Measurements from ENCODE around the gene TIGD6. TPM values are rescaled to one million over a fixed set of nuclear protein-coding genes. Genes with fewer than 3 reads are reported as not detected.

The TIGD6 gene
- total RNA-seq, 1 experiment from 2014 or later, result 9.3 TPM

DNA sequence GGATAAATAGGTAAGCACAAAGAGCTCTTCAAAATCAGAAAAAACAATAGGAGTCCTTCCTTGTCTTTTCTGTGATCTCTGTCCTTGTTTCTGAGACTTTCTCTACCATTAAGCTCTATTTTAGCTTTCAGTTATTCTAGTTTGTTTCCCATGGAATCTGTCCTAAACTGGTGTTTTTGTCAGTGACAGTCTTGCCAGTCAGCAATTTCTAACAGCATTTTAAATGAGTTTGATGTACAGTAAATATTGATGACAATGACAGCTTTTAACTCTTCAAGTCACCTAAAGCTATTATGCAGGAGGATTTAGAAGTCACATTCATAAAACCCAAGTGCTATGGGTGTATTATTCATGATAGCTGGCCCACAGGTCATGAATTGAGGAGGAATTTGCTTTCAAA lies 17.9 kb downstream of the TIGD6 start:
- no peak for DNase-seq (ENCODE audit: extremely low read depth, low read depth)

DNA sequence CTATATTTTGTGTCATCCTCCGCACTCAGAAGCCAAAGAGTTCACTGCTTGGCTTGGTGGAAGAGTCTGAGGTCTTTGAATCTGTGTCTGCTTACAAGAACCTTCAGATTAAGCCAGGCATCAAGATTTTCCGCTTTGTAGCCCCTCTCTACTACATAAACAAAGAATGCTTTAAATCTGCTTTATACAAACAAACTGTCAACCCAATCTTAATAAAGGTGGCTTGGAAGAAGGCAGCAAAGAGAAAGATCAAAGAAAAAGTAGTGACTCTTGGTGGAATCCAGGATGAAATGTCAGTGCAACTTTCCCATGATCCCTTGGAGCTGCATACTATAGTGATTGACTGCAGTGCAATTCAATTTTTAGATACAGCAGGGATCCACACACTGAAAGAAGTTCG lies 19.2 kb downstream of the TIGD6 start:
- no peak for DNase-seq (ENCODE audit: extremely low read depth, low read depth)

DNA sequence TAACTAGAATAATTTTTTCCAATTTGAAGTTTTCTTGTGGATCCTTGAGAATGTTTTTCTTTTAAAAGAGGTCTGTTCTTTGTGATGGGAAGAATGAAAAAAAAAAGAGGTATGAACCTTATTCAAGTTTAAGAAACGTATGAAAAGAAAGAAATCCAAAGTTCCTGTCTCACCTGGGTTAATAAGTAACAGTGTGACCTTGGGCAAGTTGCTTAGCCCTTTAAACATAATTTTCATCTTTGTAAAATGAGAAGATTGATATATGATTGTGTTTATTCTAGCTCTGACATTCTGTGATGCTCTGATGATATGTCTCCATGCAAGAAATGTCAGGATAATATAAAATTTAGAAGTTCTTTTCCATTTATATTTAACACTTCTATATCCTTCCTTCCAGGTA lies 20.6 kb downstream of the TIGD6 start:
- DNase-seq (ENCODE audit: extremely low read depth, low read depth), result no peak

DNA sequence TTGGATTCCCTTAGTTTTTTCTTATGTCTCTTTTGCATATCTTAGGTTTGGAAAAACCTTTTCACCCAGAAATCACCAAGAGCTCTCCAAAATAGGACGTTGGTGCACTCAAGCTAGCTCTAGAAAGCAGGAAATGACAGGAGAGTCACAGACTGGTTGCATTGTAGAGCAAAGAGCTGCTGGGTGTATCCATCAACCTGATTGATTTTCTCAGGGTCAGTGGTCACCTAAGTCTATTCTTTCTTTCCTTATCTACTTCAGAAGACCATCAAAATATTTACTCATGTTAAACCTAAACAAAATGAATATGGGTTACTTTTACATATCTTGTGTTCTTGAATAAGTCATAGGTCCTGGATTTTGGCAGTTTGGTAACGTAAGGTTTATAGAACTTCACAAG lies 25.0 kb downstream of the TIGD6 start:
- no peak for DNase-seq (ENCODE audit: extremely low read depth, low read depth)

DNA sequence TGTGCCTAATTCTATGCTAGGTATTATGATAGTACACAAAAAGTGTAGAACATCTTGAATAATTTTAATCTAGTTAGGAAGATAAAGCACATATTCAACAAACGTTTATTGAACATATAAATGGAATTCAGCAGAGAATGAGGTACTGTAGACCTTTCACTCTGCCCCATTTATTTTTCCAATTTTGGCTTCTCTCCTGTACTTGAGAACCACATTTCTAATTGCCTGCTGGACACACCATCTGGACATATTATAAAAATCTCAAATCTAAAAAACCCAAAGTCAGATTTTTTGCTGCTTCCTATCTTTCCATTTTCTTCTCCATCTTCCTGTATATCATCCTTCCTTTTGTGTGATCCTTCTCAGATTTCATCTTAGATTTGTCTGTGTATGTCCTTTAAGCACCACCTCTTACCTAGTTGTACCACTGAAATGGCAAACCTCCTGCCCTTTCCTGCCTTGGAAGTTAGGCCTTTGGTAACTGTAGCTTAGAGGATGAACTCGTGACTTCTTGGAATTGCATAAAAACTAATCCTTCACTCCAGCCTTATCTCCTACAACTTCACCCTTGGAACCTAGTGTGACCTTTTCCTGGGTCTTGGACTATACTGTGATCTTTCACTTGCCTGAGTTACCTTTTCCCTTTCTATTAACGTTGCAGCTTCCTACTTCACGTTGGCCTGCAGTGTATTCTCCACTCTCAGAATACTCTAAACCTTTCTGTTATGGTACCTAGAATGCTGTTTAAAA lies 31.1 kb downstream of the TIGD6 start:
- no peak for DNase-seq (ENCODE audit: extremely low read depth, low read depth)

DNA sequence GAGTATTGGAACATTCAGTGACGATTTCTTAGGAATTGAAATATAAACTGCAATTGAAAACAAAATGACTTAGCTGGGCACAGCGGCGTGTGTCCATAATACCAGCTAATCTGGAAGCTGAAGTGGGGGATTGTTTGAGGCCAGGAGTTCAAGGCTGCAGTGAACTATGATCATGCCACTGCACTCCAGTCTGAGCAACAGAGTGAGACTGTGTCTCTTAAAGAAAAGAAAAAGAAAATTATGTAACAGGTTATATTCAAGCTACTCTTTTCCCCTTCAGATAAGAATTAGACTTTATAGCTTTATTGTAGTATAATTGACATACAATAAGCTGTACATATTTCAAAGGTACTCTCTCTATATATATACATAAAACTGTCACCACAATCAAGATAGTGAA lies 33.5 kb downstream of the TIGD6 start:
- DNase-seq (ENCODE audit: extremely low read depth, low read depth), result no peak

DNA sequence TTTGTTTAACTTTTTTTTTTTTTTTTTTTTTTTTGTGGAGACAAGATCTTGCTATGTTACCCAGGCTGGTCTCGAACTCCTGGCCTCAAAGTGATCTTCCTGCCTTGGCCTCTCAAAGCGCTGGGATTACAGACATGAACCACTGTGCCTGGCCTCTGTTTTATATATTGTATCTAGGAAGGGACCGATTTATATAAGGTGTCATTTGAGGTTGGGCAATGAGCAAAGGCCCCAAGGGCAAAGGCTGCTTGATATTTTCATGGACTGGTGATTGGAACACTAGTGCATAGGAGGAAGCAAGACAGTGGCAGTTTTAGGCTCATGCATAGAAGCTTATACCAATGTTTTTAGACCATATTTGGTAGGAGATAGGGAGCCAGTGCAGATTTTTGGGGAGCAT lies 36.7 kb downstream of the TIGD6 start:
- DNase-seq (ENCODE audit: extremely low read depth, low read depth), result no peak

DNA sequence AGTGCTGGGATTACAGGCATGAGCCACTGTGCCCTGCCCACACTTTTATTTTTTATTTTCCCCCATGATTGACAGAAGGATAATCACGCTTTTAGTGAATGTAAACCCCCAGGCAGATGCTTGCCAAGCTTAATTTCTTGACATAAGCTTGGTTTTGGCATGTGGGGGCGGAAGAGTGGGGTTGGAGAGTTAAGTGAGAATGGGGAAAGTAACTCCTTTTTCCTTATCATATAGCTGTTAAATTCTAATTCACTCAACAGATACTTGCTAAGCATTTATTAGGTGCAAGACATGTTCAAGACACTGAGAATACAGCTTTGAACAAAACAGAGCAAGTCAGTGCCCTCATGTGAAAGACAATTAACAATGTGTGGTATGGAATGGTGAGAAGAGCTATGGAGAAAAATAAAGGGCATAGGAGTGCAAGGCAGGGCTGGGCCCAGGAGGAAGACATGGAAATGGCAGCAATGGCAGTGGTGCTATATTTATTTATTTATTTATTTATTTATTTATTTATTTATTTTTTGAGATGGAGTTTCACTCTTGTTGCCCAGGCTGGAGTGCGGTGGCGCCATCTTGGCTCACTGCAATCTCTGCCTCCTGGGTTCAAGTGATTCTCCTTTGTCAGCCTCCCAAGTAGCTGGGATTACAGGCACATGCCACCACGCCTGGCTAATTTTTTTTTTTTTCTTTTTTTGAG lies 37.7 kb downstream of the TIGD6 start:
- no peak for DNase-seq (ENCODE audit: extremely low read depth, low read depth)

DNA sequence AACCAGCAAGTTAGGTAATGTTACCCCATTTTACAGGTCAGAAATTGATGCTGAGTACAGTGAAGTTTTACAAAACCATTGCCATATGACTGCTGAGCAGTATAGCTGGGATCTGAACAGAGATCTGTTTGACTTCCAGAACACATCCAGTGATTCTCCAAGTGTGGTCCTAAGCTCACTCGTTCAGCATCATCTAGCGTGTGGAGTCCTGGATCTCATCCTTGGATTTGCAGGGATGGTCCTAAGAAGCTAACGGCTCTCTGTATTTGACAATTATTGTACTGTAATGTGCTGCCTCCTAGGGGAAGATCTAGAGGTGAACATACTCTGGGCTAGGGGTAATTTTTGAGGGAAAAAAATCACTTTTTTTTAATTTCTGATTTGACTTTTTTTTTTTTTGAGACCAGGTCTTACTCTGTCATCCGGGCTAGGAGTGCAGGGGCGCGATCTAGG lies 38.5 kb downstream of the TIGD6 start:
- no peak for DNase-seq (ENCODE audit: extremely low read depth, low read depth)

DNA sequence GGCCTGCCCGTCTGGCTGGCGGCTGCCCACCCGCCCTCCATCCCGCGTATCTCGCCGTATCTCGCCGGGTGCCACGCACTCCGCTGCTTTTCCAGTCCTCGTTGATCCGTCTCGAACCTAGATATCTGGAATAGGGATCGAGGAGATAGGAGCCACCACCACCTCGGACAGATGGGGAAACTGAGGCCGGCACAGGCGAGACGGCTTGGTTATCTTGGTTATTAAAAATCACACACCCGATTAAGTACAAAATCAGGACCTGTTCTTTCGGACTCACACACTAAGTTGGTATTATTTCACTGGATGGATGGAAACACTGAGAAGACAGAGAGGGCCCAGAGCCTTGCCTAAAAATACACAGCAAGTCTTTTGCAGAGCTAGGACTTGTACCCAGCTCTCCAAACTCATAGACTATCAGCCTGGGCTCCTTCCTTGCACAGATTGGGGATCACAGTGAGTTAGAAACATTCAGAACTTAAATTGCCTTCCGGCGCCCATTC lies 39.2 kb downstream of the TIGD6 start:
- DNase-seq (ENCODE audit: extremely low read depth, low read depth), result no peak

DNA sequence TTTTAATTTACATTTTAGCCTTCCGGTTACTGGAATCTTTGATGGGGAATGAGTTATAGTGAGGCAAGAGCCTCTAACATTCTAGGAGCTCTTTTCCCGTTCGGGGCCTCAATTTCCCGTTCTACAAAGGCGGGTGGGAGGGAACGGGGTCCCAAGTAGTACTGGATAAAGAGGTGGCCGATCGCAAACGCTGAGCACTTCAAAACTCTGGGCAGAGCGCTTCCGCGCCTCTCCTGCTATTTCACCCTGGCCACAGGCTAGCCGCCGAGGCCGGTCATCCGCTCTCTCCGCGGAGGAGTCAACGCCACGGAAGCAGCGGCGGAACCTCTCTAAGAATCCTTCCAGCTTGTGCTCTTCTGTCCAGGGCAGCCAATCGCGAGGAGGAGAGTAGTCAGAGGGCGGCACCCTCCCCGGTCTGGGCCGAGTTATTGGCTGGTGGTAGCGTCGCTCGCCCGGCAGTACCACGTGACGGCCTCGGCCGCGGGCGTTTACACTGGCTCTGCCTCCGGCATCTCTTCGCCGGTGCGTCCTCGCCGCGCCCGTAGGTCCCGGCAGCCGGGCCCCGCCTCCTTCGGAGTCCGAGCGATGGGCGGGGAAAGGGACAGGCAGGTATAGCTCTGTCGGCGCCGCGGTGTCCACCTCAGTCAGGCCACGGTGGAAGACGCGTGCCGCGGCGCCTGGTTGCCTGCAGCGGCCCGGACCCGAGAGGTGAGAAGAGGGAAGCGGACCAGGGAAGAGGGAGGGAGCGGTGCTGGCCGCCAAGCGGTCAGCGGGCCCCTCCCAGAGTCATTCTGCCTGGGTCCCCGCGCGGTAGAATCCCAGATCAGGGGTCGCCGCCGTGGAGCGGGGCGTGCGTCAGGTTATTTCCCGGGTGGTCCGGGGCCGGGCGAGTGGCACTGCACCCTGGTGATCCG lies 39.9 kb downstream of the TIGD6 start, which contains the start of gene SLC26A2:
TSS of gene SLC26A2 (plus strand) at position 487 of the 914 bp plus-strand sequence. CDS start 16,895 bp downstream, outside the sequence.
- DNase-seq (ENCODE audit: extremely low read depth, low read depth), result peak; percentile 98

DNA sequence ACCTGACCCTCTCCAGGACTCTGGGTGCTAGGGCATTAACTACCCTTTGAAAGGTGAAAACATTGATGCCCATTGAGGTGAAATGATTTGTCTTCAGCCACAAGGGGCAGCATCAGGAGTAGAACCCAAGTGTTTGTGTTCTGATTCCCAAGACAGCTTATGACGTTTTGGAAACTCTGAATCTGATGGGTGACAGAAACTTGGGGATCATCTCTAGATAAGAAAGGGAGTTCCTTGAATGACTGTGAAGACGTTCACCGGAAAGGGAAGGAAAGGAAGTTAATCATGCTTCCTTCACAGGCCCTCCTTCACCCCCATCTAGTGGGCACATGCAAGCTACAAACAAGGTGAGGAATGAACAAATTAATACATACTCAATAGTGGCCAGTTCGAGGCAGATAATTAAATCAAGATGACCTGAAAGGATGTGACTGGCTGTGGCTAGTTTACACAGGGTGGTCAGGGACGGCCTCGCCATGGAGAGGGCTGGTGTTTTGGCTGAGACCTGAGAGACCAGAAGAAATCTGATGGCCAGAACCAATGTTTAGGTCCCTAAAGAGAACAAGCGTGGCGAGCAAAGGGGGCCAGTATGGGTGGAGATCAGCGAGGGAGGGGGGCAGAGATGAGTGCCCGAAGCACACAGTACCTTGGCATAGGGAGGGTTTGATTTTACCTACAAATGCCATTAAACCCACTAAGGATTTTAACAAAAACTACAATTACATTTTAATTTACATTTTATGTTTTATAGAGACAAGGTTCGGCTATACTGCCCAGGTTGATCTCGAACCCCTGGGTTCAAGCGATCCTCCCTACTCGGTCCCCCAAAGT lies 40.8 kb downstream of the TIGD6 start:
- peak; percentile 86 for DNase-seq (ENCODE audit: extremely low read depth, low read depth)

DNA sequence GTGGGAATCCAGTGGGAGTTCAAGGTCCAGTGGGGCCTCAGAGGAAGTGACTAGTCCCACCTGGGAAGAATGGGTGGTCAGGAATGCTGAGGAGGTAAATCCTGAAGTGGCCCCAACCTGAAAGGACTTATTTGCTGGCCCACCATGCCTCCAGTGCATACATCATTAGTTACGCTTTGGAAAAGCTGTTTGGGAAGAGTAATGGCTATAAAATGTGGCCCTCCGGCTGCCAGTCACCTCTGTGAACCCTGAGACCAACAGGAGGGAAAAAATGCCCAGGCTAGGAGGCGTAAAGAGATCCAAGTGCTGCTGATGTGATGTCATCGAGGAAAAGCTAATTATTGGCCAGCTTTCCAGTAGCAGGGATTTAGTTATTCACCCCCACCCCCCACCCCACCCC lies 42.6 kb downstream of the TIGD6 start:
- DNase-seq (ENCODE audit: extremely low read depth, low read depth), result no peak

DNA sequence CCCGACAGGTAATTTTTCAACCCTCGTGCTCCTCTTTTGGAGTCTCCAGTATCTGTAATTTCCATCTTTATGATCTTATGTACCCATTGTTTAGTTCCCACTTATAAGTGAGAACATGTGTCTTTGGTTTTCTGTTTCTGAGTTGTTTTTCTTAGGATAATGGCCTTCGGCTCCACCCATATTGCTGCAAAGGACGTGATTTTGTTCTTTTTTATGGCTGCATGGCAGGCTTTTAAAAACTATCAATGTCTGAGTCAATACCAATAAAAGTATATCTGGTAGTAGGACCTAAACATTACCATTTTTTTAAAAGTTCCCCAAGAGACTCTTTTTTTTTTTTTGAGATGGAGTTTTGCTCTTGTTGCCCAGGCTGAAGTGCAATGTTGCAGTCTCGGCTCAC lies 43.8 kb downstream of the TIGD6 start:
- DNase-seq (ENCODE audit: extremely low read depth, low read depth), result no peak

DNA sequence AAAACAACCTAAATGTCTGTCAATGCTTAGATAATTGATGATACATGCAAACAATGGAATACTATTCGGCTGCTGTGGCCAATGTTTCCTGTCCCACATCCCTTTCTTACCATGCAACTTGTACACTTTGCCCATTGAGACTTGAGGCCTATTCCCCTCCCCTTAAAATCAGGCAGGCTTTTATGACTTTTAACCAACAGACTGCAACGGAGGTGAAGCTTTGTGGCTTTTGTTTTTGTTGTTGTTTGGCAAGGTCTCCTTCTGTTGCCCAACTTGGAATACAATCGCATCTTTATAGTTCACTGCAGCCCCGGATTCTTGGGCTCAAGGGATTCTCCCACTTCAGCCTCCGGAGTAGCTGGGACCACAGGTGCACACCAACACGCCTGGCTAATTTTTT lies 45.7 kb downstream of the TIGD6 start:
- DNase-seq (ENCODE audit: extremely low read depth, low read depth), result no peak

DNA sequence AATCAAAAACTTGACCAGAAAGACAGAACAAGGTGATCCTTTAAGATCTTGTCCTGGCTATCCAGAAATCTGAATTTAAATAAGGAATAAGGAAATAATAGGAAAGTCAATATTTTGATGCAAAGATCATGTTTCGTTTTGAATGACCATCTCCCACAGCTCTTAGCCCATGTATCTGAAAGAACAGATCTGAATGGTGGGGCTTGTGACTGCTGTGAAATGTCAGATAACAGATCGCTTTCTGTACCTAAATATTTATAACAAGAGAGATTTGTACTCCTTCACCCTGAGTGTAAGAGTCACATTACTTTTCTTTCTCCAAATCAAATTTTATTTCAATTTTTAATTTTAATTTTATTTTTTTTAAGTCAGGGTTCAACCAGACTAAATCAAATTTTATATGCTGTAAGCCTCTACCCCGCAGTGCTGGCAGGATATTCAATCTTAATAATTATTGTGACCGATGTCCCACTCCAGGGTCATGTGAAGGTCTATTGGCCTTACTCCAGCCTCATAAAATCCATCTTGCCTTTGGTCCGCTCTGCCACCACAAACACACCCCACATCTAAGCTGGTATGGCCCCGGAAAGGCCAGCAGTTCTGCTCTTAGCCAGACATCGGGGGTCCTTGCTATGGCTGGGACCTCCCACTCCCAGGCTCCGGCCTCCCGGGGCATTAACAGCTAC lies 46.9 kb downstream of the TIGD6 start:
- no peak for DNase-seq (ENCODE audit: extremely low read depth, low read depth)

DNA sequence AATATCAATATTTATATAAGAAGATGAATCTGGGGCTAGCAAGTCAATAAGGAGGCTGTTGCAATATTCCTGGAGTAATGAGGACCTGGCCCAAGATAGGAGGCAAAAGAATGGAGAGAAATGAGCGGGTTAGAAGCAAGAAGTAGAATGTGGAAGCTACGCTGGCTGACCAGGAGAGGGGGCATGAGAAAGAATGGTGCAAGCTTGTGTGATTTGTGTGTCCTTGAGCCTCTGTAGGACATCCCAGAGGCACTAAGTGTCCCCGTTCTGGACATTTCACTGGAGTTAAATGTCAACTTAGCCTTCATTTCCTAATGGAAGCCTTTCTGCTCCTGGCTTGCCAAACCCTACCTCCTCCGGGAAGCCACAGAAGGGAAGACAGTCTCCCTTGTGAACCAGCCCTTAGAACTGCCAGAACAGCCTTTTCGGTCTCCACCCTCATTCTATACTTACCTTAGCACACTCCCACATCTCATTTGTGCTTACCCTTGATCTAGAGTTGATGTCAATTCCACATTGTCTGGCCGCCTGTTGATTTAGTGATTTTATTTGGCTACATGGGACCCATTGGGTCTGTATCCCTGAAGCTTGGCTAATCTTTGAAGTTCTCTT lies 49.2 kb downstream of the TIGD6 start:
- DNase-seq (ENCODE audit: extremely low read depth, low read depth), result no peak

DNA sequence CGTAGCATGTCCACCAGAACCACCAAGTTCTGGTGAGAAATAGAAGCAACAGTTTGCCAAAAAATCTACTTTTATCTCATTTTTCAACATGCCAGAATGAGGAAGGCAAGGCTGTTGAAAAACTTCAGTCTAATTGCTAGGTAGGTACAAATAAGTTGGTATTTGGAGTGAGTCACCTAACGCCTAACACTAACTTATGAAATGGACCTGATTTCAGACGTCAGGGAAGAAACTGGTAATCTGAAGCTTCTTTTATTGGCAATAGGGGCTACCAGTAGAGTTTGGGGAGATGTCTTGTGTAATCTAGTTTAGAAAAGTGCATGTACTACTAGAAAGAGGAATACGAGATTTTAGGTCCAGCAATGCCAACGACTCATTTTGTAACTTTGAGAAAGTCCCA lies 51.5 kb downstream of the TIGD6 start:
- DNase-seq (ENCODE audit: extremely low read depth, low read depth), result no peak

DNA sequence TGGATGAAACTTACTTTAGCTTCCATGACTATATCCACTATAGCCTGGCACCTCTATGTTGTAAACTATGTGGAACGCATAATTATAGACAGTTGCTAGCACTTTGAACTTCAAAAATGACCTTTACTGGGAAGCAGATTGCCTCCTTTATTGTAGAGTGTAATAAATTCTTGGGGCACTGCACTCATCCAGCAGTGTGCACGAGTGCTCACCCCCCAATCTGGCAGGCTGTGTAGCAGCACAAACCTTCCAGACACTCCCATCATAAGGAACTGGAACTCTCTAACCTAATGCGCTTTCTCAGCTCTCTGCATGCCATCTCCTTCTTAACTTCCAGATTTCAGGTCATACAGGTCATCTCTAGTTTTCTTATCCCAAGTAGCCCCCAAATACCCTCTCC lies 54.3 kb downstream of the TIGD6 start:
- no peak for DNase-seq (ENCODE audit: extremely low read depth, low read depth)
